ENCODE measurements around the gene TNFRSF4.
"Not testable (repeated sequence)": the region's sequence is repeated elsewhere in the genome, so short reads cannot be mapped to it uniquely, and the experiment has no call there.

The TNFRSF4 gene

GRCh38 chr1:1199961-1200875, 13.7 kb downstream of the TNFRSF4 start:
- DNase-seq = no peak

- DNase-seq = no peak
Observed at GRCh38 chr1:1199141-1199960, 14.6 kb downstream of the TNFRSF4 start.

GRCh38 chr1:1198423-1199140, 15.4 kb downstream of the TNFRSF4 start:
- DNase-seq = no peak

- no peak for DNase-seq
Observed at GRCh38 chr1:1197551-1198422, 16.2 kb downstream of the TNFRSF4 start.

- DNase-seq = no peak
Observed at GRCh38 chr1:1197188-1197500, 16.8 kb downstream of the TNFRSF4 start.

- no peak for DNase-seq
Observed at GRCh38 chr1:1196431-1197187, 17.3 kb downstream of the TNFRSF4 start.

GRCh38 chr1:1195726-1196125, 18.2 kb downstream of the TNFRSF4 start:
- not testable (repeated sequence) for DNase-seq

- DNase-seq = no peak
Observed at GRCh38 chr1:1194723-1195122, 19.2 kb downstream of the TNFRSF4 start.

- DNase-seq = no peak
Observed at GRCh38 chr1:1191734-1192133, 22.2 kb downstream of the TNFRSF4 start.

- no peak for DNase-seq
Observed at GRCh38 chr1:1189111-1189510, 24.8 kb downstream of the TNFRSF4 start.

GRCh38 chr1:1187938-1188337, 26.0 kb downstream of the TNFRSF4 start:
- DNase-seq = no peak

- DNase-seq = no peak
Observed at GRCh38 chr1:1185101-1185765, 28.7 kb downstream of the TNFRSF4 start.

GRCh38 chr1:1183833-1184775, 29.8 kb downstream of the TNFRSF4 start:
- DNase-seq = no peak

GRCh38 chr1:1183221-1183747, 30.7 kb downstream of the TNFRSF4 start:
- no peak for DNase-seq

- no peak for DNase-seq
Observed at GRCh38 chr1:1182491-1183220, 31.3 kb downstream of the TNFRSF4 start.

GRCh38 chr1:1181938-1182410, 32.0 kb downstream of the TNFRSF4 start:
- no peak for DNase-seq

GRCh38 chr1:1181129-1181937, 32.6 kb downstream of the TNFRSF4 start:
- DNase-seq = no peak
